NB4 (cell line): ENCODE data around the gene ADARB2.
A peak's percentile ranks its signal among the peaks of the same experiment; 100 is the strongest.

Source experiments
- DNase-seq: peaks from one replicate; pipeline ENCODE4 v3.0.0; 2010; ENCODE audit warnings: low read depth
- H3K4me3 ChIP-seq: one replicate; pipeline ENCODE4 v1.5.1; 2011; ENCODE audit warnings: mild to moderate bottlenecking, low read depth, low read length, moderate library complexity
- MYC ChIP-seq: IDR thresholded peaks from 2 replicates; pipeline ENCODE4 v1.6.1; 2011; ENCODE audit warnings: low read depth, low read length
- POLR2A ChIP-seq: IDR thresholded peaks from 2 replicates; pipeline ENCODE4 v1.6.1; 2011; ENCODE audit warnings: mild to moderate bottlenecking; ENCODE audit not compliant: insufficient read length; ENCODE audit errors: extremely low read depth
- TF ChIP-seq, protein P1 (sequence below): IDR thresholded peaks from one replicate; pipeline ENCODE4 v1.5.1; 2012; ENCODE audit warnings: low read depth, low read length
- TF ChIP-seq, protein P2 (sequence below): IDR thresholded peaks from 2 replicates; pipeline ENCODE4 v1.6.1; 2011; ENCODE audit warnings: low read depth, low read length

ADARB2 gene

DNA sequence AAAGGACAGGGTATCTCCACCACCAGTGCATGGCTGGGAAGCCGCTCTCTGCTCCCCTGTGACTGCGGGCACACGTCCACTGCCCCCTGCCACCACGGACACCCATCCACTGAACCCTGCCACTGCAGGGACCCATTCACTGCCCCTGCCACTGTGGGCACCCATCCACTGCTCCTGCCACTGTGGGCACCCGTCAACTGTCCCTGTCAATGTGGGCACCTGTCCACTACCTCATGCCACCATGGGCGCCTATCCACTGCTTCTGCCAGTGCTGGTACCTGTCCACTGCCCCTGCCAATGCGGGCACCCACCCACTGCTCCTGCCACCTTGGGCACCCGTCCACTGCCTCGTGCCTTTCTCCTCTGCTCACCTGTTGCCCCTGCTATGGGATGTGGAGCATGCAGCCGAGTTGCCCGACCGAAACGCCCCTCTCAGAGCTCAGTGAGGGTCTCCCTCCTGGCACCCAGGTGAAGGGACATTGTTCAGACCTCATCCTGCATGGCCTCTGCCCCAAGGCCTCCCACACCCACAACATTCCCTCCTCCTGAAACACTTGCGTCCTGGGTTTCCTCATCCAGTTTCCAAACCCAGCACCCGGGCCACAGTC lies 207.4 kb downstream of the ADARB2 start:
- DNase-seq, result no peak
- TF ChIP-seq POLR2A (no peak), MYC (no peak)
- TF ChIP-seq, protein P1, sequence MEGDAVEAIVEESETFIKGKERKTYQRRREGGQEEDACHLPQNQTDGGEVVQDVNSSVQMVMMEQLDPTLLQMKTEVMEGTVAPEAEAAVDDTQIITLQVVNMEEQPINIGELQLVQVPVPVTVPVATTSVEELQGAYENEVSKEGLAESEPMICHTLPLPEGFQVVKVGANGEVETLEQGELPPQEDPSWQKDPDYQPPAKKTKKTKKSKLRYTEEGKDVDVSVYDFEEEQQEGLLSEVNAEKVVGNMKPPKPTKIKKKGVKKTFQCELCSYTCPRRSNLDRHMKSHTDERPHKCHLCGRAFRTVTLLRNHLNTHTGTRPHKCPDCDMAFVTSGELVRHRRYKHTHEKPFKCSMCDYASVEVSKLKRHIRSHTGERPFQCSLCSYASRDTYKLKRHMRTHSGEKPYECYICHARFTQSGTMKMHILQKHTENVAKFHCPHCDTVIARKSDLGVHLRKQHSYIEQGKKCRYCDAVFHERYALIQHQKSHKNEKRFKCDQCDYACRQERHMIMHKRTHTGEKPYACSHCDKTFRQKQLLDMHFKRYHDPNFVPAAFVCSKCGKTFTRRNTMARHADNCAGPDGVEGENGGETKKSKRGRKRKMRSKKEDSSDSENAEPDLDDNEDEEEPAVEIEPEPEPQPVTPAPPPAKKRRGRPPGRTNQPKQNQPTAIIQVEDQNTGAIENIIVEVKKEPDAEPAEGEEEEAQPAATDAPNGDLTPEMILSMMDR, result no peak
- TF ChIP-seq, protein P2, sequence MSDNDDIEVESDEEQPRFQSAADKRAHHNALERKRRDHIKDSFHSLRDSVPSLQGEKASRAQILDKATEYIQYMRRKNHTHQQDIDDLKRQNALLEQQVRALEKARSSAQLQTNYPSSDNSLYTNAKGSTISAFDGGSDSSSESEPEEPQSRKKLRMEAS, result no peak
- H3K4me3 ChIP-seq, result no peak overlapping the region

DNA sequence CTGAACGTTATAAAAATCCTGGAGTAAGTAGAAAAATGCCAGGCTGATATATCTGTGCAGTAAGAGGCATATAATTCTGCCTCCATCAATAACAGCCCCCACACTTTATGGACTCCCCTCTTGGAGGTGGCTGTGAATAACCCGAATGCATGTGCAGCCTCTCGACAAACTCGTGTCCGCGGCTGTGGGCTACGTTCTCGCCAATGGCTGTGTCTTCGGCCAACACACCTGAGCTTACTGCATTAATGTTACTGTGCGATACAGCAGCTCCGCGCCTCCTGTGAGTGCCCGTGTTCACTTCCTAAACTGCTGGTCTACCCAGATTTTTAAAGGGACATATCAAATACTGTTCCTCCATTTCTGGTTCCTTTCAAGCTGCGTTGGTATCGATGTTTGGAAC lies 209.4 kb downstream of the ADARB2 start:
- DNase-seq, result no peak
- TF ChIP-seq, protein P1, result no peak
- TF ChIP-seq, protein P2, result no peak
- TF ChIP-seq POLR2A (no peak), MYC (no peak)
- no peak overlapping the region for H3K4me3 ChIP-seq

DNA sequence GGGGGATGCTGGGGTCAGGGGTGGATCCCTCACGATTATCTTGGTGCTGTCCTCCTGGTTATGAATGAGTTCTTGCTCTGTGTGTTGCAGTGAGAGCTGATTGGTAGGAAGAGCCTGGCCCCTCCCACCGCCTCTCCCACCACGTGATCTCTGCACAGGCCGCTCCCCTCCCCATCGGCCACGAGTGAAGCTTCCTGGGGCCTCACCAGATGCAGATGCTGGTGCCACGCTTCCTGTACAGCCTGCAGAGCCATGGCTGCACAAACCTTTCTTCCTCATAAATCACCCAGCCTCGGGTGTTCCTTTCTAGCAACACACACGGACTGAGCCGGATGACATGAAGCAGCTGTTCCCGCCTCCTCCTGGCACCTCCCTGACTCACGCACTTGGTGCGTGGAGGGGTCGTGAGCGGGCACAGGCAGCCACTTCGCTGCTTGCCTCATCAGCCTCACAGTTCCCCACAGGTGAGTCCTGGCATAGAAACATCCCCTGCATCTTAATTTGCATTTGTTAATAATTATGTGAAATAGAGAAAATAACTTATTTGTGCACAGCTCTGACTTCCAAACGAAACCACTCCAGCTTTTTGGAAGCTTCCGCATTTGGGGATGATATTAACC lies 210.8 kb downstream of the ADARB2 start:
- TF ChIP-seq, protein P2, result no peak
- TF ChIP-seq POLR2A, result no peak
- TF ChIP-seq MYC, result no peak
- TF ChIP-seq, protein P1, result no peak
- DNase-seq, result peak; percentile 3

DNA sequence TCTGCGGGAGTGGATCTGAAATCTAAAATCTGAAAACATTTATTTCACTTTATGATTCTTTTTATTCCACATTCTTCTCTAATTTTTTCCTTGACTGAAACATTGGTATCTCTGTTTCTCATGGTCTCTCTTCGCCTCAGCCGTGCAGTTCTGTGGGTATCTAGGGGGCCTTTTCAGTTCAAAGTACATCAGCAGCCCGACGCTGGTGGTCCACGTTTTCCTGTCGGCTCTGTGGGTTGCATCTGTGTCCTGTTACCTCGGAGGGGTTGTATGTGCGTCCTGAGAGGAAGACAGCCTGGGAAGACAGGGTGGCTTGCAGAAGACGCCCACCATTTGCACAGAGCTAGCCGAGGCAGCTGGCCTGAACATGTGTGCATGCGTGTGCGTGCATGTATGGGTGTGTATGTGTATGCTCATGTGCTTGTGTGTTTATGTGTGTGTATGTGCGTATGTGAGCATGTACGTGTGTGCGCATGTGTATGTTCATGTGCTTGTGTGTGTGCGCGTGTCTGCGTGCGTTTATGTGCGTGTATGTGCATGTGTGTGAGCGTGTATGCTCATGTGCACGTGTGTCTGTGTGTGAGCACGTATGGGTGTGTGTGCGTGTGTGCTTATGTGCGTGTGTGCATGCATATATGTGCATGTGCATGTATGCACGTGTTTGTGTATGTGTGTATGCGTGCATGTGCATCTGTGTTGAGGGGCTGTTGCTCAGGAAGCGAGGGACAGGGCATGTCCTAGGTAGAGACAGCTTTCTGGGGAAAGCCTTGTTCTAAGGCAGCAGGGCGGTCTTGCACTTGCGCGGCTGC lies 211.8 kb downstream of the ADARB2 start:
- TF ChIP-seq MYC, result no peak
- TF ChIP-seq, protein P2, result no peak
- TF ChIP-seq POLR2A, result no peak
- TF ChIP-seq, protein P1, result no peak
- no peak for DNase-seq
- no peak overlapping the region for H3K4me3 ChIP-seq

More for the DNA sequence above, 210.8 kb downstream of the ADARB2 start:
- no peak overlapping the region for H3K4me3 ChIP-seq

DNA sequence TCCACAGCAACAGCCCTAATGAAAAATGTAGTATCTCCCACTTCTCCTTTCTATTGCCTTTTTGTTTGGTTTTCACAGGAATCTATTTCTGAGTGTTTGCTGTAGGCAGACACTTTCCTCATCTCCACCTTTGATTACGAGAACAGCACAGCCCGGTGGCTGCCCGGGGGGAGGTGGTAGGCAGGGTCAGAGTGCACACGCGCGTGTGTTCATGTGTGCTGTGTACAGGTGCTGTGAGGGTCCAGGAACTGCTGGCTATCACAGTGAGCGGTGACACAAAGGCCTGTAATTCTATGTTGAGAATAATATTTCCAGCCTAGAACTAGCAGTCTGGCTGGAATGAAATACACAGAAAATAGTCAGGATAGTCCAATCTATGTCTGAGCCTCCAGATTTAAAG lies 212.8 kb downstream of the ADARB2 start:
- no peak for DNase-seq
- TF ChIP-seq POLR2A (no peak), MYC (no peak)
- TF ChIP-seq, protein P1, result no peak
- TF ChIP-seq, protein P2, result no peak
- H3K4me3 ChIP-seq, result no peak overlapping the region
